C1 segment of cervical spinal cord (tissue), 14 donors: ENCODE data around the gene MTHFR.

ENCODE experiments used
- DNase-seq, 14 donors: peaks; one replicate each; lab custom pipeline; 2025; lab: John Stamatoyannopoulos, UW

MTHFR gene

GRCh38 chr1:11761285-11761684, 44.5 kb downstream of the MTHFR start:
- no peak for DNase-seq

GRCh38 chr1:11759791-11760190, 46.0 kb downstream of the MTHFR start:
- DNase-seq = no peak

GRCh38 chr1:11757047-11757446, 48.7 kb downstream of the MTHFR start:
- no peak for DNase-seq

GRCh38 chr1:11753555-11754208, 52.1 kb downstream of the MTHFR start:
- DNase-seq = no peak

GRCh38 chr1:11752359-11753088, 53.2 kb downstream of the MTHFR start:
- DNase-seq = no peak

- DNase-seq = no peak
Measured at GRCh38 chr1:11751087-11751486, 54.7 kb downstream of the MTHFR start.

- no peak for DNase-seq
Measured at GRCh38 chr1:11749996-11750395, 55.8 kb downstream of the MTHFR start.

- peak in 3 of 14 donors; percentile 6 to 22 (median 7) for DNase-seq
Measured at GRCh38 chr1:11749203-11749689, 56.5 kb downstream of the MTHFR start.

GRCh38 chr1:11748294-11749202, 57.2 kb downstream of the MTHFR start:
- no peak for DNase-seq

- DNase-seq = no peak
Measured at GRCh38 chr1:11746795-11747487, 58.8 kb downstream of the MTHFR start.

- DNase-seq = no peak
Measured at GRCh38 chr1:11746092-11746491, 59.7 kb downstream of the MTHFR start.

- no peak for DNase-seq
Measured at GRCh38 chr1:11744287-11744686, 61.5 kb downstream of the MTHFR start.

GRCh38 chr1:11741919-11742558, 63.7 kb downstream of the MTHFR start:
- no peak for DNase-seq

- no peak for DNase-seq
Measured at GRCh38 chr1:11741482-11741881, 64.3 kb downstream of the MTHFR start.

GRCh38 chr1:11740258-11741192, 65.2 kb downstream of the MTHFR start:
- no peak for DNase-seq

GRCh38 chr1:11738783-11739182, 67.0 kb downstream of the MTHFR start:
- DNase-seq = no peak

GRCh38 chr1:11738096-11738495, 67.7 kb downstream of the MTHFR start:
- DNase-seq = no peak

GRCh38 chr1:11736746-11737639, 68.8 kb downstream of the MTHFR start:
- DNase-seq = peak in 9 of 14 donors; percentile 8 to 72 (median 33)
